ENCODE data around the gene ACMSD.
A peak's percentile ranks its signal among the peaks of the same experiment; 100 is the strongest.

The ACMSD gene

GRCh38 chr2:134917360-134917865, 79.0 kb downstream of the ACMSD start:
- no peaks in the 10 kb centered on the region for H3K27me3 ChIP-seq (ENCODE audit: control insufficient read depth in 2 of 2, insufficient read depth in 2 of 2, low read length in 2 of 2)
- peaks cover 16% of the 10 kb centered on the region in 2 donors for H3K4me1 ChIP-seq (ENCODE audit: control insufficient read depth in 2 of 2, insufficient read depth in 2 of 2, low read length in 2 of 2)
- H3K36me3 ChIP-seq (ENCODE audit: control insufficient read depth in 2 of 2, insufficient read depth in 2 of 2, low read length in 2 of 2), result no peaks in the 10 kb centered on the region
- peak overlapping the region; percentile 78 to 87 for H3K9ac ChIP-seq (ENCODE audit: low read depth in 1 of 2, low read length in 2 of 2)
- no peaks in the 10 kb centered on the region for H3K9me3 ChIP-seq (ENCODE audit: control insufficient read depth in 2 of 2, low read length in 2 of 2)
- peak overlapping the region; percentile 75 to 93 for H3K4me3 ChIP-seq (ENCODE audit: low read length in 2 of 2)
- H3K27ac ChIP-seq (ENCODE audit: low read depth in 2 of 2, low read length in 2 of 2), result peak overlapping the region; percentile 99

DNA sequence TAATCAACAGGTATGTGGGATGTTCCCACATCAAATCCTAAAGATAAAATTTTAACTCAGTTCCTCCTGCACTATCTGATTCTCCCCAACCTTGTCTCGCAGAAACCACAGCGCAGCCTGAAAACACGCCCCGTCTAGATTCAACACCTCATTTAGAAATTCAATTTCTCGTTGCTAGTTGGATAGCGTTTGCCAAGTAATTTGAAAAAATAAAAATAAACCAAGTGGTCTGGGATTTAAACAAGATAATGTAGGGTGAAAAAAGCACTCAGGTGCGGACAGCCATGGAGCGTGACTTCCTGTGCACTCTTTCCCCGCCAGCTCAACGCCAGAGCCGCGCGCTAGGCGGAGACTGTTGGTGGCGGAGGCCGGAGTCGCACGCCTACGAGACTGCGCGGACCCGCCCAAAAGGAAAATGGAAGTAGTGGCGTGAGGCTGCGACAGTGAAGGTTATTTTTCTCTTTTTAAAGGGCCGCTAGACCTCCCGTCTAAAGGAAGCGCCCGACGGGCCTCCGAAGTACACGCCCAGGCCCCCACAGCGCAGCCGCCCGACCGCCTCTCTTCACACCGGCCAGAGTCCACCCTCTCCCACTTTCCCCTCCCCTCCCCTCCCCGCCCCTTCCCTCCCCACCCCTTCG, 79.6 kb downstream of the ACMSD start:
- Histone ChIP-seq H3K9me3 (ENCODE audit: control insufficient read depth in 2 of 2, low read length in 2 of 2) (no peaks in the 10 kb centered on the region), H3K27ac (ENCODE audit: low read depth in 2 of 2, low read length in 2 of 2) (peak overlapping the region; percentile 99)

DNA sequence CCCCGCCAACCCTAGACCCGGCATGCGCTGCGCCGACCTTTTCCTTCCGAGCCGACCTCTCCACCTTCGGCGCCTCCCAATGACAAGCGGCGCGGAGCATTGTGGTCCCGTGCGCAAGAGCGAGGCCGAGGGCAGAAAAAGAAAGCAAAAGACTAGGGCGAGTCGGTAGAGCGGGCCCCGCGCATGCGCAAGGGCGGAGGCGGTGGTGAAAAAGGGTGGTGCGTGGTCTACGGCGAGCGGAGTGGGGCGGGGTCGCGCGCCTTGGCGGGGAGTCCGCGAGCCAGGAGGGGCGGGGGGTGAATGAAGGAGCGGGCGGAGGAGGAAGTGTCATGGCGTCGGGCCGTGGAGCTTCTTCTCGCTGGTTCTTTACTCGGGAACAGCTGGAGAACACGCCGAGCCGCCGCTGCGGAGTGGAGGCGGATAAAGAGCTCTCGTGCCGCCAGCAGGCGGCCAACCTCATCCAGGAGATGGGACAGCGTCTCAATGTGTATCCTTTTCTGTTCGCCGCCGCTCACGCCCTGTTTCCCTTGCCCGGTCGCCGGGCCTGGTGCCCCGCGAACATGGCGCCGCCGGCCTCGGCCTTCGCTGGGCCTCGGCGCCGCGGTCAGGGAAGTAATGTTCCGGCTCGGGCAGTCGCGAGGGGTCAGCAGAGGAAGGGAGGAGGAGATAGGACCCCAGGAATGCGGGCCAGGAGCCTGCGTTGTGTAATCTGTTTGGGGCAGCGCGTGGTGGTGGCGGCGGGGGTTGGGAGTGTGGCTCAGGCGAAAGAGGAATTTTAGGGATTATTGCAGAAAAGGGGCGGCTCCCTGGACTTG, 80.3 kb downstream of the ACMSD start, which contains the start of gene CCNT2:
Gene CCNT2 (plus strand): TSS at position 297 of the 815 bp plus-strand sequence. CDS start 33 bp downstream, at position 330.
- H3K4me1 ChIP-seq (ENCODE audit: control insufficient read depth in 2 of 2, insufficient read depth in 2 of 2, low read length in 2 of 2), result peaks cover 16 to 18% of the 10 kb centered on the region in 2 donors

More for the DNA sequence above, 79.6 kb downstream of the ACMSD start:
- no peaks in the 10 kb centered on the region for H3K27me3 ChIP-seq (ENCODE audit: control insufficient read depth in 2 of 2, insufficient read depth in 2 of 2, low read length in 2 of 2)
- H3K9ac ChIP-seq (ENCODE audit: low read depth in 1 of 2, low read length in 2 of 2), result peak overlapping the region; percentile 78 to 87
- peak overlapping the region; percentile 75 to 93 for H3K4me3 ChIP-seq (ENCODE audit: low read length in 2 of 2)
- H3K36me3 ChIP-seq (ENCODE audit: control insufficient read depth in 2 of 2, insufficient read depth in 2 of 2, low read length in 2 of 2), result no peaks in the 10 kb centered on the region
- H3K4me1 ChIP-seq (ENCODE audit: control insufficient read depth in 2 of 2, insufficient read depth in 2 of 2, low read length in 2 of 2), result peaks cover 16% of the 10 kb centered on the region in 2 donors

DNA sequence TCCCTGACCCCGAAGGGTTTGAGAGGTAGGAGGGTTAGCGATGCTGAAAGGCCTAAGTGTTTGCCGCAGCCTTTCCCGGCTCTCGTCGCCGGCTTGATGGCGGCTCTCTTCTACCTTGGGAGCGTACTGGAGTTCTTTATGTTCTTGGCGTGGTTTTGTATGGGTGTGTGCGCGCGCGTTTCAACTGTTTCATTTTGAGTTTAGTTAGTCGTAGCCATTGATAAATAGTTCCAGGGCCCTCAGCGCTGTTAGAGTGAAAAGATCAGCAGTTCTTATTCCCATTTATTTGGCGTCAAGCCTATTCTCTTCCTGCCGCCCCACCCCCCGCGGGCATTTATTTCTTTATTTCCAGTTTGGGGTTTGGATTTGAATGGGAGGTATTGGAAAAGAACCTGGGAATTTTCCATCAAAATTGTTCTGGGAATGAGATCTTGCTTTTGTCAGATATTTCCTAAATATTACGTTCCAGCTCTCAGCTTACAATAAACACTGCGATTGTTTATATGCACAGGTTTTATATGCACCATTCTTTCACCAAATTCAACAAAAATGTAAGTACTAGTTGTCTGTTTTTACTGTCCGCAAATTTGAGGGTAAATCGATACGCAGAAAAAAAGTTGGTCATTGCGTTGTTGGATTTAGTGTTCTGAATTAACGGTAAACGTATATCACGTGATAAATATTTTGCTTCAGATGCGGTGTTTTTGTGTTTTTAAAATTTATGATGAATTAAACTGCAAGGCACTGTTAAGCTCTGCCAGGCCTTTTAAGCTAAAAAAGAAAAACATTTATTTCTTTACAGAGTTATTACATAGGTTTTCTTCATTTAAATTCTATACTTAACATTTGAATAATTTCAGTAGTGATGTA, 81.2 kb downstream of the ACMSD start:
- peak overlapping the region; percentile 99 for H3K9ac ChIP-seq (ENCODE audit: low read depth in 1 of 2, low read length in 2 of 2)
- no peaks in the 10 kb centered on the region for H3K27me3 ChIP-seq (ENCODE audit: control insufficient read depth in 2 of 2, insufficient read depth in 2 of 2, low read length in 2 of 2)
- H3K36me3 ChIP-seq (ENCODE audit: control insufficient read depth in 2 of 2, insufficient read depth in 2 of 2, low read length in 2 of 2), result peaks cover 0 to under 1% of the 10 kb centered on the region in 2 donors
- peaks cover 16 to 18% of the 10 kb centered on the region in 2 donors for H3K4me1 ChIP-seq (ENCODE audit: control insufficient read depth in 2 of 2, insufficient read depth in 2 of 2, low read length in 2 of 2)
- peak overlapping the region; percentile 95 to 97 for H3K4me3 ChIP-seq (ENCODE audit: low read length in 2 of 2)
- H3K9me3 ChIP-seq (ENCODE audit: control insufficient read depth in 2 of 2, low read length in 2 of 2), result no peaks in the 10 kb centered on the region
- peak overlapping the region; percentile 99 for H3K27ac ChIP-seq (ENCODE audit: low read depth in 2 of 2, low read length in 2 of 2)

More for the DNA sequence above, 80.3 kb downstream of the ACMSD start, which contains the start of gene CCNT2:
- Histone ChIP-seq H3K4me3 (ENCODE audit: low read length in 2 of 2) (peak within 1 kb of the TSS; percentile 95 to 97), H3K27me3 (ENCODE audit: control insufficient read depth in 2 of 2, insufficient read depth in 2 of 2, low read length in 2 of 2) (no peaks in the 10 kb centered on the region), H3K9ac (ENCODE audit: low read depth in 1 of 2, low read length in 2 of 2) (peak within 1 kb of the TSS; percentile 99), H3K9me3 (ENCODE audit: control insufficient read depth in 2 of 2, low read length in 2 of 2) (no peaks in the 10 kb centered on the region), H3K36me3 (ENCODE audit: control insufficient read depth in 2 of 2, insufficient read depth in 2 of 2, low read length in 2 of 2) (no peaks in the 10 kb centered on the region), H3K27ac (ENCODE audit: low read depth in 2 of 2, low read length in 2 of 2) (peak within 1 kb of the TSS; percentile 99)

- Histone ChIP-seq H3K9ac (ENCODE audit: low read depth in 1 of 2, low read length in 2 of 2) (no peak overlapping the region), H3K4me3 (ENCODE audit: low read length in 2 of 2) (no peak overlapping the region), H3K9me3 (ENCODE audit: control insufficient read depth in 2 of 2, low read length in 2 of 2) (no peaks in the 10 kb centered on the region), H3K27ac (ENCODE audit: low read depth in 2 of 2, low read length in 2 of 2) (no peak overlapping the region), H3K4me1 (ENCODE audit: control insufficient read depth in 2 of 2, insufficient read depth in 2 of 2, low read length in 2 of 2) (peaks cover 6 to 10% of the 10 kb centered on the region in 2 donors), H3K36me3 (ENCODE audit: control insufficient read depth in 2 of 2, insufficient read depth in 2 of 2, low read length in 2 of 2) (peaks cover 0 to 3% of the 10 kb centered on the region in 2 donors), H3K27me3 (ENCODE audit: control insufficient read depth in 2 of 2, insufficient read depth in 2 of 2, low read length in 2 of 2) (no peaks in the 10 kb centered on the region)
Measured at GRCh38 chr2:134924912-134925311, 86.5 kb downstream of the ACMSD start.

- no peaks in the 10 kb centered on the region for H3K27me3 ChIP-seq (ENCODE audit: control insufficient read depth in 2 of 2, insufficient read depth in 2 of 2, low read length in 2 of 2)
- H3K9me3 ChIP-seq (ENCODE audit: control insufficient read depth in 2 of 2, low read length in 2 of 2), result no peaks in the 10 kb centered on the region
- H3K27ac ChIP-seq (ENCODE audit: low read depth in 2 of 2, low read length in 2 of 2), result no peak overlapping the region
- H3K9ac ChIP-seq (ENCODE audit: low read depth in 1 of 2, low read length in 2 of 2), result no peak overlapping the region
- peaks cover 0 to 4% of the 10 kb centered on the region in 2 donors for H3K4me1 ChIP-seq (ENCODE audit: control insufficient read depth in 2 of 2, insufficient read depth in 2 of 2, low read length in 2 of 2)
- peaks cover 0 to 3% of the 10 kb centered on the region in 2 donors for H3K36me3 ChIP-seq (ENCODE audit: control insufficient read depth in 2 of 2, insufficient read depth in 2 of 2, low read length in 2 of 2)
- no peak overlapping the region for H3K4me3 ChIP-seq (ENCODE audit: low read length in 2 of 2)
Measured at GRCh38 chr2:134926231-134926931, 88.0 kb downstream of the ACMSD start.

- no peak overlapping the region for H3K27ac ChIP-seq (ENCODE audit: low read depth in 2 of 2, low read length in 2 of 2)
Measured at GRCh38 chr2:134927195-134927594, 88.8 kb downstream of the ACMSD start.

DNA sequence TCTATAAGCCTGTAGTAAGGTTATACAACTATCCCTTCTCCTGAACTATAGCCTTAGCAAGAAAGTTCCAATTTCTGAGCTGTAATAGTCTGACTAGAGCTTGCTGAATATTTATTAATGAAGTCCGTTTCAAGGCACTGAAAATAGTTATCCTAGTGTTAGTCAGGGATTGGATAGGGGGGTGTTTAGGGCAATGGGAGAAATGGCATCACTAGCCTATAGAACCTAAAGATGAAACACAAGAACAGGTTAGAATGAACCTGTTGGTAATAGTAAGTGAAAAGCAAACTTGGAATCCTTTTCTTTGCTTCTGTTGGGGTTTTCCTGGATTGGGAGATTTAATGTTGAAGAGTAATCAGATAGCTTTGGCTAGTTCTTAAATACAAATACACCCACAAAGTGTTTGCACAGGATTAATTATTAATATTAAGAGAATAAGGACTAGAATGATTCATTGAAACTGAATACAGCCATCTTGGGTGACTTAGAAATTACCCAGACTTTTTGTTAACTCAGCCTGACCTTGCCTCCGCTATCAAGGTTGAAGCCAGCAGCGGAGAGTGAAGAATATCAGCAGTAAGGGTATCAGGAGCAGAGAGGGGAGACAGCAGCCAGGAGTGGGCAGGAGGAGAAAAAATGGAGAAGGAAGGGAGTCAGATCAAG, 94.6 kb downstream of the ACMSD start:
- Histone ChIP-seq H3K27ac (ENCODE audit: low read depth in 2 of 2, low read length in 2 of 2) (no peak overlapping the region), H3K9me3 (ENCODE audit: control insufficient read depth in 2 of 2, low read length in 2 of 2) (no peaks in the 10 kb centered on the region), H3K9ac (ENCODE audit: low read depth in 1 of 2, low read length in 2 of 2) (no peak overlapping the region), H3K4me1 (ENCODE audit: control insufficient read depth in 2 of 2, insufficient read depth in 2 of 2, low read length in 2 of 2) (peaks cover 2 to 9% of the 10 kb centered on the region in 2 donors), H3K27me3 (ENCODE audit: control insufficient read depth in 2 of 2, insufficient read depth in 2 of 2, low read length in 2 of 2) (no peaks in the 10 kb centered on the region), H3K4me3 (ENCODE audit: low read length in 2 of 2) (no peak overlapping the region), H3K36me3 (ENCODE audit: control insufficient read depth in 2 of 2, insufficient read depth in 2 of 2, low read length in 2 of 2) (peaks cover 3 to 15% of the 10 kb centered on the region in 2 donors)

More at GRCh38 chr2:134927195-134927594, 88.8 kb downstream of the ACMSD start:
- Histone ChIP-seq H3K36me3 (ENCODE audit: control insufficient read depth in 2 of 2, insufficient read depth in 2 of 2, low read length in 2 of 2) (peaks cover 0 to 3% of the 10 kb centered on the region in 2 donors), H3K4me3 (ENCODE audit: low read length in 2 of 2) (no peak overlapping the region), H3K9ac (ENCODE audit: low read depth in 1 of 2, low read length in 2 of 2) (no peak overlapping the region), H3K4me1 (ENCODE audit: control insufficient read depth in 2 of 2, insufficient read depth in 2 of 2, low read length in 2 of 2) (peaks cover 0 to 2% of the 10 kb centered on the region in 2 donors), H3K27me3 (ENCODE audit: control insufficient read depth in 2 of 2, insufficient read depth in 2 of 2, low read length in 2 of 2) (no peaks in the 10 kb centered on the region), H3K9me3 (ENCODE audit: control insufficient read depth in 2 of 2, low read length in 2 of 2) (no peaks in the 10 kb centered on the region)

- no peaks in the 10 kb centered on the region for H3K9me3 ChIP-seq (ENCODE audit: control insufficient read depth in 2 of 2, low read length in 2 of 2)
- peaks cover 2 to 9% of the 10 kb centered on the region in 2 donors for H3K4me1 ChIP-seq (ENCODE audit: control insufficient read depth in 2 of 2, insufficient read depth in 2 of 2, low read length in 2 of 2)
- peaks cover 8 to 19% of the 10 kb centered on the region in 2 donors for H3K36me3 ChIP-seq (ENCODE audit: control insufficient read depth in 2 of 2, insufficient read depth in 2 of 2, low read length in 2 of 2)
- H3K9ac ChIP-seq (ENCODE audit: low read depth in 1 of 2, low read length in 2 of 2), result no peak overlapping the region
- no peak overlapping the region for H3K4me3 ChIP-seq (ENCODE audit: low read length in 2 of 2)
- no peaks in the 10 kb centered on the region for H3K27me3 ChIP-seq (ENCODE audit: control insufficient read depth in 2 of 2, insufficient read depth in 2 of 2, low read length in 2 of 2)
- H3K27ac ChIP-seq (ENCODE audit: low read depth in 2 of 2, low read length in 2 of 2), result no peak overlapping the region
Measured at GRCh38 chr2:134933732-134934131, 95.3 kb downstream of the ACMSD start.
